A549 (cell line): ENCODE results near the gene ARAP1. TPM values are rescaled to one million over a fixed set of nuclear protein-coding genes. Genes with fewer than 3 reads are reported as not detected.
A peak's percentile ranks its signal among the peaks of the same experiment; 100 is the strongest.

Experiments used
- ATAC-seq, 2 experiments: fragments of 200-7000 bp in 1 of 2; fragments of >200 bp in 1 of 2; cut with Nextera tagmentation in 1 of 2; cut with Tn5 transposase in 1 of 2; 3 replicates each; pipeline versions ENCODE4 v1.8.0 to v1.9.1; 2018 to 2020; ENCODE audit warnings: mild to moderate bottlenecking in 1 of 2, moderate library complexity in 1 of 2
- CTCF ChIA-PET: fragments of 300-600 bp; sonication (Branson Sonifier 250); formaldehyde crosslinking; extraction: SDS; loops from one replicate; lab custom pipeline; 2021; ENCODE audit warnings: antibody characterized with exemption, inconsistent platforms; lab: Yijun Ruan, JAX
- POLR2A ChIA-PET: fragments of 350-600 bp; formaldehyde crosslinking; extraction: SDS; loops from one replicate; lab custom pipeline; 2021; ENCODE audit warnings: antibody characterized with exemption, inconsistent platforms; lab: Yijun Ruan, JAX
- DNase-seq, 2 experiments: peaks; one replicate each; pipeline versions ENCODE4 v3.0.0 to v3.0.0-alpha.2; 2011 to 2016; ENCODE audit warnings: low read depth in 1 of 2, low spot score in 1 of 2
- FAIRE-seq: peaks from 2 replicates; lab custom pipeline; 2011; peaks lifted over from hg19 to GRCh38; lab: Jason Lieb, UNC
- H3K27ac ChIP-seq, 2 experiments: fragments of >200 bp; sonication (Bioruptor Twin); formaldehyde crosslinking; 3 replicates each; pipeline ENCODE4 v1.5.1; 2016 to 2017
- H3K4me1 ChIP-seq: fragments of >200 bp; sonication (Bioruptor Twin); formaldehyde crosslinking; 3 replicates; pipeline ENCODE4 v1.6.1; 2016
- H3K4me2 ChIP-seq: fragments of >200 bp; sonication (Bioruptor Twin); formaldehyde crosslinking; 3 replicates; pipeline ENCODE4 v1.6.1; 2016
- H3K4me3 ChIP-seq: fragments of >200 bp; sonication (Bioruptor Twin); formaldehyde crosslinking; 3 replicates; pipeline ENCODE4 v1.5.1; 2016
- H3K9me3 ChIP-seq: fragments of >200 bp; sonication (Bioruptor Twin); formaldehyde crosslinking; 3 replicates; pipeline ENCODE4 v1.6.1; 2016
- ATOH8 ChIP-seq: fragments of 250-450 bp; sonication (Bioruptor Pico); IDR thresholded peaks from 2 replicates; pipeline ENCODE4 v1.5.0; 2020; ENCODE audit warnings: low read depth, mild to moderate bottlenecking, moderate library complexity
- BHLHE40 ChIP-seq: IDR thresholded peaks from 2 replicates; pipeline ENCODE4 v1.6.1; 2012; ENCODE audit warnings: low read depth, low read length, inconsistent platforms
- CBX2 ChIP-seq: fragments of 200-600 bp; sonication (generic); IDR thresholded peaks from 2 replicates; pipeline ENCODE4 v1.6.1; 2016; ENCODE audit warnings: low read depth, mild to moderate bottlenecking, borderline replicate concordance
- CEBPB ChIP-seq, 2 experiments: fragments of >200 bp in 1 of 2; sonication (Bioruptor Twin) in 1 of 2; formaldehyde crosslinking in 1 of 2; IDR thresholded peaks; 2 replicates each; pipeline ENCODE4 v1.6.1; 2012 to 2016
- E2F6 ChIP-seq: IDR thresholded peaks from 2 replicates; pipeline ENCODE4 v1.6.1; 2012; ENCODE audit warnings: low read depth, borderline replicate concordance
- EP300 ChIP-seq, 2 experiments: fragments of >200 bp; sonication (Bioruptor Twin); formaldehyde crosslinking; IDR thresholded peaks; 2 replicates in 1 of 2; 3 replicates in 1 of 2; pipeline ENCODE4 v1.6.1; 2016 to 2017
- FOSB ChIP-seq: fragments of 250-450 bp; sonication (Bioruptor Pico); IDR thresholded peaks from 2 replicates; pipeline ENCODE4 v1.5.0; 2020; ENCODE audit warnings: mild to moderate bottlenecking, moderate library complexity
- FOXS1 ChIP-seq: fragments of 250-450 bp; sonication (Bioruptor Pico); IDR thresholded peaks from 2 replicates; pipeline ENCODE4 v1.5.0; 2020; ENCODE audit warnings: mild to moderate bottlenecking, moderate library complexity
- GATA3 ChIP-seq: IDR thresholded peaks from 2 replicates; pipeline ENCODE4 v1.6.1; 2012; ENCODE audit warnings: borderline replicate concordance
- HDAC2 ChIP-seq: fragments of 200-600 bp; sonication (generic); IDR thresholded peaks from 2 replicates; pipeline ENCODE4 v1.6.1; 2016
- HEYL ChIP-seq: fragments of 250-450 bp; sonication (Bioruptor Pico); IDR thresholded peaks from 2 replicates; pipeline ENCODE4 v1.8.0; 2021; ENCODE audit warnings: mild to moderate bottlenecking, moderate library complexity
- HOXB5 ChIP-seq: fragments of 250-450 bp; sonication (Bioruptor Pico); IDR thresholded peaks from 2 replicates; pipeline ENCODE4 v1.5.0; 2020; ENCODE audit warnings: mild to moderate bottlenecking, moderate library complexity
- JUN ChIP-seq, 2 experiments: fragments of >200 bp; sonication (Bioruptor Twin); formaldehyde crosslinking; IDR thresholded peaks; 2 replicates in 1 of 2; 3 replicates in 1 of 2; pipeline ENCODE4 v1.6.1; 2016 to 2017
- KDM1A ChIP-seq: fragments of 200-600 bp; sonication (generic); IDR thresholded peaks from 2 replicates; pipeline ENCODE4 v1.6.1; 2016; ENCODE audit warnings: low read depth, mild to moderate bottlenecking
- MAFK ChIP-seq: fragments of 450-650 bp; IDR thresholded peaks from 2 replicates; pipeline ENCODE4 v1.6.1; 2014; ENCODE audit not compliant: partially characterized antibody
- PHF8 ChIP-seq: fragments of 200-600 bp; sonication (generic); IDR thresholded peaks from 2 replicates; pipeline ENCODE4 v1.6.1; 2016; ENCODE audit warnings: low read depth, mild to moderate bottlenecking, antibody characterized with exemption, moderate library complexity, borderline replicate concordance
- POLR2A ChIP-seq: IDR thresholded peaks from 2 replicates; pipeline ENCODE4 v1.6.1; 2012; ENCODE audit warnings: mild to moderate bottlenecking, low read length
- RARB ChIP-seq: fragments of 250-450 bp; sonication (Bioruptor Pico); IDR thresholded peaks from 2 replicates; pipeline ENCODE4 v1.8.0; 2021; ENCODE audit warnings: mild to moderate bottlenecking, moderate library complexity
- RFX5 ChIP-seq: fragments of 450-650 bp; IDR thresholded peaks from 2 replicates; pipeline ENCODE4 v1.7.1; 2014; ENCODE audit warnings: antibody characterized with exemption, mild to moderate bottlenecking, moderate library complexity
- USF2 ChIP-seq: fragments of 450-650 bp; IDR thresholded peaks from 2 replicates; pipeline ENCODE4 v1.6.1; 2014; ENCODE audit warnings: antibody characterized with exemption
- ZFP36 ChIP-seq: fragments of 450-650 bp; IDR thresholded peaks from 2 replicates; pipeline ENCODE4 v1.6.1; 2014; ENCODE audit warnings: borderline replicate concordance; ENCODE audit not compliant: partially characterized antibody
- ZSCAN20 ChIP-seq: fragments of 250-450 bp; sonication (Bioruptor Pico); IDR thresholded peaks from 2 replicates; pipeline ENCODE4 v1.8.0; 2022; ENCODE audit warnings: mild to moderate bottlenecking, moderate library complexity
- WGBS: methylation state at CpG from one replicate; pipeline ENCODE4 v1.1.6; 2017; ENCODE audit errors: missing lambda C conversion rate; 5-methylcytosine and 5-hydroxymethylcytosine counted together
- polyA plus RNA-seq, 4 experiments: library from polyadenylated mRNA; depleted of rRNA in 3 of 4; stranded (reverse); fragments of >200 nt; fragmentation: RNase III in 1 of 4; extraction: RNeasy Plus Mini Kit Qiagen cat#74134 plus additional on column Dnase treatment in 1 of 4; gene quantifications; 2 replicates in 3 of 4; 3 replicates in 1 of 4; pipeline ENCODE4 v1.2.3, GENCODE V29; 2011 to 2017

The ARAP1 gene
- polyA plus RNA-seq, 2 of the 4 experiments (the other 2 are of a cell fraction) = 29.5 to 30.1 TPM

- no peak for ATAC-seq
- CTCF ChIA-PET = interaction anchor here (1.2 to 3.0 kb wide), 4 partner anchors 11 to 94 kb away, joined by 5 to 26 read pairs (median 10); partner anchors contain the start of gene STARD10
- FAIRE-seq = no peak
Observed at GRCh38 chr11:72737336-72737735, 14.9 kb downstream of the ARAP1 start.

GRCh38 chr11:72736452-72737069 lies 15.6 kb downstream of the ARAP1 start:
- peak; percentile 56 to 67 for DNase-seq
- ChIA-PET POLR2A (no interaction called here), CTCF (interaction anchor here (0.6 to 3.0 kb wide), 7 partner anchors 11 to 459 kb away, joined by 3 to 26 read pairs (median 5); partner anchors contain the start of gene STARD10)
- TF ChIP-seq CEBPB (IDR thresholded peaks at IDR 0.05) (peak in 1 of 2 experiments; percentile 49; a peak in 2 of 4 replicates), BHLHE40 (no peak)
- TF ChIP-seq, all 56 proteins: peak for 1
- FAIRE-seq = no peak
- 7% methylated on average over 5 of the region's 5 CpGs for WGBS
- Histone ChIP-seq H3K9me3 (no peaks in the 10 kb centered on the region), H3K27ac (peak overlapping the region; percentile 44 to 76), H3K4me1 (peaks cover 37% of the 10 kb centered on the region), H3K4me3 (no peak overlapping the region), H3K4me2 (peak overlapping the region; percentile 62)
- ATAC-seq = peak; percentile 60 to 71

More at GRCh38 chr11:72737336-72737735, 14.9 kb downstream of the ARAP1 start:
- H3K27ac ChIP-seq = peak overlapping the region; percentile 44 to 76; a peak in 3 of 6 replicates
- TF ChIP-seq POLR2A = no peak
- TF ChIP-seq BHLHE40 = no peak
- TF ChIP-seq CBX2 = no peak
- no peak for TF ChIP-seq RFX5
- TF ChIP-seq, all 56 proteins: peak for 0
- 100% methylated on average over 1 of the region's 1 CpG for WGBS
- H3K9me3 ChIP-seq = no peaks in the 10 kb centered on the region
- POLR2A ChIA-PET = no interaction called here
- H3K4me3 ChIP-seq = no peak overlapping the region
- peaks cover 43% of the 10 kb centered on the region for H3K4me1 ChIP-seq
- H3K4me2 ChIP-seq = peak overlapping the region; percentile 62
- no peak for DNase-seq

GRCh38 chr11:72735495-72736027 lies 16.6 kb downstream of the ARAP1 start:
- TF ChIP-seq FOXS1 (CRISPR knock-in tag) (no peak), GATA3 (no peak)
- POLR2A ChIA-PET = no interaction called here
- DNase-seq (peak in 1 of 2 experiments; percentile 35), FAIRE-seq (no peak), ATAC-seq (peak in 1 of 2 experiments; percentile 38; a peak in 3 of 6 replicates)
- WGBS = 84% methylated on average over 8 of the region's 8 CpGs
- no peaks in the 10 kb centered on the region for H3K9me3 ChIP-seq
- H3K4me3 ChIP-seq = no peak overlapping the region
- peak overlapping the region; percentile 54 to 76; a peak in 5 of 6 replicates for H3K27ac ChIP-seq
- H3K4me1 ChIP-seq = peaks cover 31% of the 10 kb centered on the region
- CTCF ChIA-PET = interaction anchor here (1.1 to 3.0 kb wide), 5 partner anchors 10 to 95 kb away, joined by 3 to 26 read pairs (median 3); no protein-coding TSS in a partner anchor
- peak overlapping the region; percentile 62 for H3K4me2 ChIP-seq

- POLR2A ChIA-PET = no interaction called here
- Histone ChIP-seq H3K27ac (no peak overlapping the region), H3K4me3 (no peak overlapping the region), H3K4me1 (peaks cover 20% of the 10 kb centered on the region), H3K9me3 (no peaks in the 10 kb centered on the region), H3K4me2 (no peak overlapping the region)
- DNase-seq = no peak
- CTCF ChIA-PET = interaction anchor here (0.8 to 6.1 kb wide), 8 partner anchors 9 to 99 kb away, joined by 3 to 37 read pairs (median 4); partner anchors contain the start of gene STARD10
- 93% methylated on average over 10 of the region's 10 CpGs for WGBS
- no peak for ATAC-seq
- FAIRE-seq = no peak
- no peak for TF ChIP-seq JUN (IDR thresholded peaks at IDR 0.05)
- TF ChIP-seq ZFP36 = no peak
- no peak for TF ChIP-seq FOSB (CRISPR knock-in tag)
- TF ChIP-seq EP300 (IDR thresholded peaks at IDR 0.05) = no peak
Observed at GRCh38 chr11:72732329-72732728, 19.9 kb downstream of the ARAP1 start.

GRCh38 chr11:72730737-72731136 lies 21.5 kb downstream of the ARAP1 start:
- no peak for TF ChIP-seq ZSCAN20 (CRISPR knock-in tag)
- no peak for TF ChIP-seq KDM1A
- no peak for TF ChIP-seq HEYL
- TF ChIP-seq USF2 = no peak
- no peak for TF ChIP-seq RARB
- TF ChIP-seq MAFK = no peak
- TF ChIP-seq PHF8 = no peak
- TF ChIP-seq E2F6 = no peak
- no peak for TF ChIP-seq HDAC2
- no peak for TF ChIP-seq ATOH8 (CRISPR knock-in tag)
- TF ChIP-seq HOXB5 (CRISPR knock-in tag) = no peak
- no peak overlapping the region for H3K4me2 ChIP-seq
- DNase-seq (no peak), FAIRE-seq (no peak), ATAC-seq (no peak)
- peaks cover 4% of the 10 kb centered on the region for H3K4me1 ChIP-seq
- WGBS = 73% methylated on average over 2 of the region's 2 CpGs
- POLR2A ChIA-PET = no interaction called here
- H3K9me3 ChIP-seq = no peaks in the 10 kb centered on the region
- no peak overlapping the region for H3K4me3 ChIP-seq
- CTCF ChIA-PET = interaction anchor here (0.8 to 6.1 kb wide), 9 partner anchors 9 to 512 kb away, joined by 3 to 37 read pairs (median 4); partner anchors contain the start of gene STARD10
- H3K27ac ChIP-seq = no peak overlapping the region
